IPS-NIHi7 (cell line): ENCODE data around the gene SNCAIP.
"Not testable (repeated sequence)": the region's sequence is repeated elsewhere in the genome, so short reads cannot be mapped to it uniquely, and the experiment has no call there.

Experiments used
- DNase-seq: peaks from one replicate; pipeline ENCODE4 v3.0.0; 2012; ENCODE audit warnings: mixed read lengths; ENCODE audit errors: extremely low spot score

Gene SNCAIP

DNA sequence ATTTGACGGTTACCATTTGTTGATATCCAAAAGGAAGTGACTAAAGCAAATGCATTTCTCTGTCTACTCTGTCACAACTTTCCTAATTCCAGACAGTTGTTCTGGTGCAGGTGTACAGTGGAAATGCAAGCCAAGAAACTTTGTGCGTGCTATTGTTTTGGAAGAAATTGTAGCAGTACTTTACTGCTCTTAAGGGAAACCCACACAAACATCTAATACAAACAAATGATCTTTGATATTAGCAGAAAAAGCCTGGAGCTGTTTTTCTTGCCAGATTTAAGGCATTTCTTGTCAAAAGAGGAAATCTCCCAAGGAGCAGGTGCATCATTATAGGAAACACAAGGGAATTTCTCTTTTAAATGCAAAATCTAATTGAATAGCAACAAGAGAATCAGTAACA lies 2.0 kb downstream of the SNCAIP start:
- DNase-seq: no peak

DNA sequence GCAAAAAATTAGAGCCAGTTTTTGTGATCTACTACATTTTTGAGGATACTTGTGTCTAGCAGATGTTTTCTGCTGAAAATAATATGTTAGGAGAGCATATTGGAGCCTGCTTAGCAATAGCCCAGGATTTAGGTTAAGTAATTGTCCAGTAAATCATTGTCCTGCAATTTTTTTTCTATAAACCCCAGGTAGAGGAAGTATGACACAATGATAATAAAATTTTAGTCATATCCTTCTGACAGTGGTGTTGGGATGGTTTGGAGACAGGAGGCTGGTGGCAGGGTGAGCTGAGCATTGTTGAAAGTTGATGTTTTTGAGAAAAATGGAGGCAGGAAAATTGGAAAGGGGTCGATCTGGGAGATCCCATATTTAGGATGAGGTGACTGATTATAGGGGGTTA lies 3.5 kb downstream of the SNCAIP start:
- no peak for DNase-seq

DNA sequence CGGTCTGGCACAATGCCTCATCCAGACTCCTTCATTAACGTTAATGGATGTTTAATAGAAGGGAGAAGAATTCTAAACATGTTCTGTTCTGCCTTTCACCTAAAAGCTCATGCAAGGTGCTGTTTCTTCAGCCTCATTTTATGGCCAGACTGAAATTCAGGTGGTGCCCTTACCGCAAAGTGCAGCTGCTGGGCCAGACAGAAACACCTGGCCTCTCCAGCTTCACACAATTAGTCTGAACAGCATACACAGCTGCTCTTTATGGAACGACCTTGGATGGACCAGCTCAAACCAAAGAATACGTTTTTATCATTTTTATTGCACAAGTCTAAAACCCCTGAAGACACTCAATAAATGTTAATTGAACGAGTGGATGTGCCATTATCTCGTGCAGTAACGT lies 4.6 kb downstream of the SNCAIP start:
- DNase-seq: no peak

DNA sequence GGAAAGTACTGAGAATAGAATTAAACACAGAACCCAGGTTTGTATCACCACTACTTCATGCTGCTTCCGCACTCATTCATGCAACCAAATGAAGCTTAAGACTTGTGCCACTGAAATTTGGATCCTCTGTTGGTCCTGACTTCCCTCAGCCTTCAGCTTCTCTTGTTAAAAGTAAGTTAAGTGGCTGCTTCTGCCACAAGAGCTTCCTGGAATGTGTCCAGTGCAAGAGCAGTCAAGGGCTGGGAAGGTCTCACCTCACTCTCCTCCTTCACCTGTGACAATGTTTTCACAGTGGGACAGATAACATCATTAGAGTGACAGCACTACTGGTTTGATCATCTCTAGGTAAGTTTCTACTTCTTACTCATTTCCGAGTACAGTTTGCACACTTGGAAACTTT lies 7.9 kb downstream of the SNCAIP start:
- DNase-seq: no peak

DNA sequence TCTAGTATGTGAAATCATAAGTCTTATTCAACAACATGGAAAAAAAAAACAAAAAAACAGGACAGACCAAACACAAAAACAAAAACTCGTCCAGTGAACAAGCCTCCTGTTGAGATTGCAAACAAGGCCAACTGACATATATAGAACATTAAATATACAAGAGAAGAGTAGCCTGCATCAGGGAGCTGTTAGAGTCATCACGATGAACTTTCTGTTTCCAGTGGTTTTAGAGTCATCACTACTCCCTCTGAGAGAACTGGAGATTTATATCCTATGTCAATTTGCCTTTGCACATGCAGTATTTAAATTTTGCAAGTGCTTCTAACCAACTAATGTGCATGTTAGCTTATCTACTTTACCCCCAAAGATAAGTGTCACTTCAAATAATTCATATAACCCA lies 9.9 kb downstream of the SNCAIP start:
- no peak for DNase-seq

DNA sequence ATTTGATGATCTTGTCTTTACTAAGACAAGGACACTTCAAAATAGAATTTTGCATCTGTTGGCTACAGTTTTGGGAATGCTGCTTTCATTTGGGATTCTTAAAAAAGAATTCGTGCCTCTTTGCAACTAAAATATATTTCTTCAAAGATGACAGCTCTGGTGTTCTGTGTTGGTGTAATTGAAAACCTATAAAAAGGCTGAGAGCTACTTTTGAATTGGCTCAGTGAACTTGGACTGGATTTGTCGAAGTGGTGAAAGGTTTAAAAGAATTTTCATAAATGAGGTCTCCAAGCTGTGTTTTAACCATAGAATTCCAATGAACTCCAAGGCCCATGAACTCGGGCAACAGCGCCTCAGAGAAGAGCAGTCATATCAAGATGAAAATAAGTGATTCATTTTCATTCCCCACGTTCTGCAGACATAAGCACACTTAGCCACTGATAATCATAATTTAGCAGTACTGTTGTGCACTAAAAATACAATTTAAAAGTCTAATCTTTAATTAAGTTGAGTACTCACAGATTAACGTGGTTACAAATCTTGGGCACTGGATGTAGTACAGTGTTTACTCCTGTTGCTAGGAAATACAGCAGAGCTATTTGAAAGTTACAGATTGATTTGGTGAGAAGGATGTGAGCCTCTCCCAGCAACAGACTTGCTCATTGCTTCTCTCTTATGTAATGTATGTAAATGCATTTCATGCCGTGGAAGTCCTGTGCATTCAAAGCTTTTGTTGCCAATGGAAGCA lies 10.9 kb downstream of the SNCAIP start:
- no peak for DNase-seq

DNA sequence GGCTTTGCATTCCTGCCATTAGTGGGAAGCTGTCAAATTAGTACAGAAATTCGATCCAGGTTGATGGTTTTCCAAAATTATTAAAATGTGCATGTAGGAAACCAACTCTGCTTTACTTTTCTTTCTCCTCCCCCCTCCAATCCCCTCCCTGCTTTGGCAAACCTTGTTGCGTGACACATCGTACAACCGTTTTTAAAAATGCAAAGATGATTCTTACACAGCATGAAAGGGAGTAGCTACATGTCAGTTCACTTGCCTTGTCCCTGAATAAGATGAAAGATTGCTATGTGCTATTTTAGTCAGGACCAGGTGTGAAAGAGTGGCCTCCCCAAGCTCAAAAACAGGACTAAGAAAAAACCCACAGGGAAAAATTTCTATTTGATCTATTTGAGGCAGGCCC lies 11.7 kb downstream of the SNCAIP start:
- DNase-seq: no peak

DNA sequence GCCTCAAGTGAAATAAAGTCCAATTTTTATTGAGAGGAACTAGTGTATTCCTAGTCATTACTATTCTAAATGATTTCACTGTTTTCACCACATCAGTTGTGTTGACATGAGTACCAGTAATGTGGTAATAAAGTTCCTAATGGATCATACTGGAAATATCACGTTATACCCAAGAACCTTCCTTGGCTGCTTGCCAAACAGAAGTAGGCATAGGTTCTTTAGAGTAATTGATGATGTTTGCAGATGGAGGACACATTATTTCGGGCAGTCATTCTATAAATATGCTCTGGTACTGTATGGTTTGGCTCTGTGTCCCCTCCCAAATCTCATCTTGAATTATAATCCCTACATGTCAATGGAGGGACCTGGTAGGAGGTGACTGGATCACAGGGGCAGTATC lies 15.1 kb downstream of the SNCAIP start:
- no peak for DNase-seq

DNA sequence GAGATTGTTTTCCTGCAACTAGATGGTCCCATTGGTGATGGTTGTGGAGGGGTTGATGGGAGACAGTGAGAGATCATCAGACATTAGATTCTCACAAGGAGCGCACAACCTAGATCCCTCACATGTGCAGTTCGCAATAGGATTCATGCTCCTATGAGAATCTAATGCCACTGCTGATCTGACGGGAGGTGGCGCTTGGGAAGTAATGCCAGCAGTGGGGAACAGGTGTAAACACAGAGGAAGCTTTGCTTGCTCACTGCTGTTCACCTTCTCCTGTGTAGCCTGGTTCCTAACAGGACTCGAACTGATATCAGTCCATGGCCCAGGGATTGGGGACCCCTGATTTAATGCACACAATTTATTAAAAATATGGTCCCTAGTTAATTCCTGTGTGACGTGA lies 18.8 kb downstream of the SNCAIP start:
- no peak for DNase-seq

DNA sequence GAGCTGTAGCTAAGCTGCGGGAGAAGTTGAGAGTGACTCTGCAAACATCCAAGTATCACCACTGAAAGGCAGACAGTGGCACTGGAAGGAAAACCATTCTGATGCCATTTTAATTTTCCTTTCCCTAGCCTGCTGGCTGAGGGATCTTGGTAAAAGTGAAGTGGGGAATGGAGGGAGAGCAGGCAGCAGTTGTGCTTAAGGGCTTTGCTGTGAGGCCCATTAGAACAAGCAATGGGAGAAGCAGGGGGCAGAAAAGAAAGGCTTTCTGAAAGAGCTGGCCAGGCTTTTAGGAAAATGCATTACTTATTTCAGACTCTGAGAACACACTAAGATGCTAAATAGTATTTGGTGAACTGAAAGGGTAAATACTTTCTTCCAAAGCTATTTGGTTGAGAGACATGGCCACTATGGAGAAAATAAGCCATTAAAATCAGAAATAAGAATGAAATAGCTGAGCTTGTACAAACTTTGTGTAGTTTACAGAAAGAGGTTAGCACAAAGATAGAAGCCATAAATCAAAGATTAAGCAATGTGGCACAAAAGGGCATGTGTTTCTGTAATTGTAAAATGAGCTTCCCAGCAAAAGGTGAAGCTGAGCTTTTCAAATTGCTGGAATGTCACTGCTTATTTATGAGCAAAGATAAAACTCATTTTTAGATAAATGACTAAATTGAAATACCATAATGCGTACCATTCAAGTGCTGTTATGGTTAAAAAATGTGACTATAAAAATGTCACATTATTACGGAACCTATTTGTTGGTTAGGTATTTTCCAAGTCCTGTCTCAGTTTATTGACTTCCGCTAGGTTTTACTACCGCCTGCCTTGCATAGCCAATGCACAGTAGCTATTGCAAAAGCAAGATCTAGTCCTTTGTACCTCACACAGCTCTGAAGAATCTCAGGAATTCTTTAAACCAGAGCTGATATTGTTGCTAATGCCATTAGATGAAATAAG lies 20.8 kb downstream of the SNCAIP start:
- DNase-seq: no peak

DNA sequence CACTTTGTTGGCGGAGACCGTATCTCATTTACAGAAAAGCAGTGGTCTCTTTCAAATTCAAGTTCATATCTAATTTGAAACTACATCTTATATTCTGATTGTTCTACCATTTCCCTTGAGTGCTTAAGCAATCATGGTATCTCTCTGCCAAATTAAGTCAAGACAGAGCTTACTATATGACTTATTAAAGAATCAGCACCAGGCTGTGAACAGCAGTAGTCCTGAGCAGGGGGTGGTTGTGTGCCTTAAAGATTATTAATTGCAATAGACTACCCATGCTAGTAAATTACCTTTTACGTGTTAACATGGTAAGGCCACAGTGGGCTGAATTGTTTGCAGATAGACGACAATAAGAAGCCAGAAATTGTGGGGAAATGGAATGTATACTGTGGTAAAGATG lies 21.5 kb downstream of the SNCAIP start:
- no peak for DNase-seq

DNA sequence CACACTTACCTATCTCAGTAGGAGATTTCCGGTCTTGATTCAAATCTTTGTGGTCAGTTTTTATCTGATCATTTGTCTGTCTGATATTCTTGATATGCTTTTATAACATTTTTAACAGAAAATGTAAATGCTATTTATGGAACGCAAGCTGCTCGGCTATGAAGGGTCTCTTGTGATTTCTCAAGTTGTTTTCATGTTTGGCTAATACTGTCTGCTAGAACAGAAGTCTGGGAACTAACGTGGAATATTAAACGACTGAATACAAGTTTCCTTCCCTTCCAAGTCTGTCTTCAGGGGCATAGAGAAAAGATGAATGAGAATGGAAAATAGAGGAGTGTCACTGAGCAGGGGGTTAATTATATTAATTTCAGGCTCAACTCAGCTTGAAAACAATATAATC lies 27.6 kb downstream of the SNCAIP start:
- DNase-seq: no peak

DNA sequence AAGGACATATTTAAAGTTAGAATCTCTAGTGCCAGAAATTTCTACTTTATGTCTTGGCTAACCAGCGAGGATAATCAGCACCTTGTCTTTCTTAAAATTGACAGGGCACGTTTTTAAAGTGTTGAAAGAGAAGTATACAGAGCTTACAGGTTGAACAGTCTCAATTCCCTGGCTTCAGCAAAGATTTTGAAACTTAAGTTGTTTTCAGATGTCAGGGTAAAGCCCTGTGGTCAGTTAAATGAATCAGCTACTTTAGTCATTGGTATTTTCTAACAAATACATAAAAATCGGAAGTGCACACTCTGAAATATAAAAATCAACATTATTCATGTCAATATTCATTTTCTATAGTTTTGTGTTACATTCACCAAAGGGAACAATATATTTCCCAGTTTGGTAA lies 29.1 kb downstream of the SNCAIP start:
- DNase-seq: no peak

DNA sequence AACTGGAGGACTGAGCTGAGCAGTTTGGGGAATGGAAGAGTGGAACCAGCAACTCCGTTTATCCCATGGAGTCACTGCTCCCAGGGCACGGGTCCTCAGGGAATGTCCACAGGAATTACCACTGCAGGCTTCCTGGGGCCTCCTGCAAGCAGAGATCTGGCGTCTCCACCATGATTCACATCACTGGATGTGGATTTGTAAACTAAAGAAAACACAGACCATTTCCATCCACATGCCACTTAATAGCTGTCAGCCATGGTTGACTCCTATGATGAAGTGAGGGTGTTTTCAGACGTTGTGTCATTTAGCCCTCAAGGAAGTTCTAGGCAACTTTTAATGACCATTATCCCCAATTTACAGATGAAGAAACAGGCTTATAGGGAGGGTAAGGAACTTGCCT lies 30.2 kb downstream of the SNCAIP start:
- DNase-seq: no peak

DNA sequence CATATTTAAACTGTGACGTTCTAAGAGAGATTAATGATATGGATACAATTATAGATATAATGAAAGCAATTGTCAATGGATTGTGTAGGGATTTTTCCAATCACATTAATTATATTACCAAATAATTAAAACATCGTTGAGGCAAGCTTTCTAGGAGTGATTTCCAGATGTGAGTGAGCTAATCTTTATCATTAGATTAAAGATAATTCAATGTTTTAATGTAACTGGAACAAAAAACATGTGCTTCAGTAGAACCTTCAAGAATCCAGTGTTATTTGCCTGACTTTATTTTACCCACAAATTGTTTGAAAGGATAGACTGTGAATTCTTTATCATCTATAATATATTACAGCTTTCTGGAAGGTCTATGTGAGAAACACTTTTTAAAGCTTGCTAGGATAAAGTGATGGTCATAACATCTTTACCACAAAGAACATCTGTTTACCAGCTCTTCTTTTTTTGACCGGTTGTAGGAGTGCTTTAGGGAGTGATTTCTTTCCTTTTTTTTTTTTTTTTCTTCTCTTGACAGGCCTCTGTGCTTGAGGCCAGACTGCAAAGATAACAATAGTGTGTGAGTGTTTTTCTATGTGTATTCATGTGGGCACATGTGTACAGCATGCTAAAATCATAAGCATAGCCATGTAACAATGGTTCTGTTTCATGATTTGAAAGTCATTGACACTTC lies 35.0 kb downstream of the SNCAIP start:
- no peak for DNase-seq

DNA sequence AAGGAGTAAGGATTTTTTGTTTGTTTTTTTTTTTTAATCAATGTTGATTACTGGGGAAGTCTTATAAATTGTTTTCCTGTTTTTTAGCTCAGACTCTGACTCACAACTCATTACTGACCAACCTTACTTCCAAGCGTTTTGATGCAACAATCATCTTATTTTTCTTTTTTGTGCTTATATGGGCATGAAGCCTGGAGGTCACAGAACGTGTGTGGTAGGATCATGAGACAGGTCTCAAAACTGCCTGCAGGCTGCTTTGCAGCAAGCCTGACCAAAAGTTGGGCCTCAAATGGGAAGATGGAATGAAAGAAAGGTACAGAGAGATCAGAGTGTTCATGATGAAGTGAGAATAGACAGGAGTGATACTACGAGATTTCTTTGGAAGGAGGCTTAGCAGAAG lies 38.5 kb downstream of the SNCAIP start:
- no peak for DNase-seq

DNA sequence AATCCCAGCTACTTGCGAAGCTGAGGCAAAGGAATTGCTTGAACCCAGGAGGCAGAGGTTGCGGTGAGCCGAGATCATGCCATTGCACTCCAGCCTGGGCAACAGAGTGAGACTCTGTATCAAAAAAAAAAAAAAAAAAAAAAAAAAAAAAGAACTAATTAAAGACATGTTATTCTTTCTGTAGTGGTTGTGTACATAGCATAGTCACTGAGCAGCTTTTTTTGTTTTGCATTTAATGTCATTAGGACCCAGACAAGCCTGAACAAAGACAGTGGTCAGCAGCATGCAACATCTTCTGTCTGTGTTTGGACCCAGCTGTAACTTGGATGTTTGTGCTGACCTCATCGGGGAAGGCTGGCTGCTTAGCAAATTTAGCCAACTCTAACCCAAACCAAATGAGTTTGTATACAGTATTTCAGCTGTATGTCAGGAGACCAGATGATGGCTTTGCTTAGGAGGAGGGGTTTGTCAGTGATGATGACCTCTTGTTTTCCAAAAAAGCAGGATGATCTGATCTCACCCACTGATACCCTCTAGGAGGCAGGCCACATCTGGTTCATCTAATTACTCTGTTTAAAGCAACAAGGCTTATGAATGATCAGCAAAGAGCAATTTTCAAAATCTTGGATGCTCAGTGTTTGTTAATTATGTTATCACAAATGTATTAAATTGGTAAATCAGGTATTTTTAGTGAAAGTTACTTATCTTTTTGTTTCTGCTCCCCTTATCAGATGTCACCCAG lies 39.5 kb downstream of the SNCAIP start:
- DNase-seq: no peak

DNA sequence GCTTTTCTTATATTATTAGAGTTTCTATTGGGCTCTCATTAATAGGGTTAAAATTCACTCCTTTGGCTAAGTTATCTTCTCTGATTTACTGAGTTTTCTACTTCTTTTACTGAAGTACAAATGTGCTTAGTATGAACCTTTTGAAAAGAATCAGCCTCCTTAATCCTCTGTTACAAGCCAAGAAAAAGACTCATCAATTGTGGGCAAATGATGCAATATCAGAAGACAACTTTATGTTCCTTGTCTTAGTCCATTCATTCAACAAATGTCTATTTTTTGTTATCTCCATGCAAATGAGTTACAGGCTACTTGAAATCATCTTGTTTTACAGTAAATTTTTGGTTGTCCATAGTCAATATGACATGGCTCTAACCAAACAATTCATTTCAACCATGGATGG lies 40.3 kb downstream of the SNCAIP start:
- DNase-seq: no peak

DNA sequence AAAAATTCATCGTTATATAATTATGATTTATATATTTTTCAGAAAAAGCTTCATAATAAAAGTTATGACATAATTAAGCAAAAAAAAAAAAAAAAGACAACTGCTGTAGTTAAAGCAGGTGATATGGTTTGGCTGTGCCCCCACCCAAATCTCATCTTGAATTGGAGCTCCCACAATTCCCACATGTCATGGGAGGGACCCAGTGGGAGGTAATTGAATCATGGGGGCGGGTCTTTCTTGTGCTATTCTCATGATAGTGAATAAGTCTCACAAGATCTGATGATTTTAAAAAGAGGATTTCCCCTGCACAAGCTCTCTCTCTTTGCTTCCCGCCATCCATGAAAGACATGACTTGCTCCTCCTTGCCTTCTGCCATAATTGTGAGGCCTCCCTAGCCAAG lies 41.3 kb downstream of the SNCAIP start:
- not testable (repeated sequence) for DNase-seq

DNA sequence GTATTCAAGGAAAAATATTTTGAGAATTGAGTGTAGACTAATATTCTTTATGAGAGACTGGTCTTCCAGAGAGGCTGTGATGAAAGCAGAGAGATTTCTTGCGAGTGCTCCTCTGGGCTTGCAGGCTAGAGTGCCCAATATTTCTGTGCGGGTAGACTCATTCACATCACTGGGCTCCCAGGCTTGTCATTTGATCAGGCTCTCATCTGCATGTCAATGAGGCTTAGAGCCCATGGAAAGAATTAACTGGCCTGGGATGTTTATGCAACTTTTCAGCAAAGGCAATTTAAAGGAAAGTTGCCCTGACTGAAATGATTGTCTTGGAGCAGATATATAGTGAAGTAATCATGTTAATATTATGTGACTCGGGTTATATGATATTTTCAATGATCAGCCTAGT lies 42.3 kb downstream of the SNCAIP start:
- DNase-seq: peak; percentile 57

DNA sequence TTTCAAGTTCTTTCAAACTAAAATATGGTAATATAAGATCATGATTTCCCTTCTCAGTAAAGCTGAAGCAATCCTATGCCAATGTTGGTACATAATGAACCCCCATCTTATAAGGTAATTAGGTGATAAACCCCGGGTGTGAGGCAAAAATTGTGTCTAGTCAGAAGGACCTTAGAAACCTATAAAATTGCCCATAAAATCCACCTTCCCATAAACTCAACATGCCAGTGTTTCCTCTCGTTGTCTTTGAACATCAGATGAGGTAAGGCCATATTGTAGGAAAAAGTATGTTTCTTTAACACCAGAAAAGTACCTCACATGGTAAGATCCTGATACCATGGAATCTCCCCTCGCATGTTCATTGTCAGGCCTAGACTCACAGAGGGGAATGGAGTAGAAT lies 43.3 kb downstream of the SNCAIP start:
- DNase-seq: no peak

DNA sequence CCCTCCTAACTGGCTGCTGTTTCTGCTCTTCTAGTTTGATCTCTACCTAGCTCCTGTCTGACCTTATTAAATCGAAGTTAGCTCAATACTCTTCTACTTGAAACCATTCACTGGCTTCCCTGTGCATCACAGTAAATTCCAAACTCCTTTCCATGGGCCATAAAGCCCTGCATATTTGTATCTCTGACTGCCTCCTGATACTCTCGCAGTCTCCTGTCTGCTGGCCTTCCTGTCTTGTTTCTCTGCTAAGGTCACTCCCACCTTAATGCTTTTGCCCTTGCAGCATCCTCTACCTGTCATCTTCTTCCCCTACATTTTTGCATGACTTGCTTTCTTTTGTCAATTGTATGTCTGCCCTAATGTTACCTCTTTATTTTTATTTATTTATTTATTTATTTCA lies 44.8 kb downstream of the SNCAIP start:
- no peak for DNase-seq
